Mesothelial cell of epicardium (in vitro differentiated cells): ENCODE measurements around the gene ATP6V0C. TPM values are rescaled to one million over a fixed set of nuclear protein-coding genes. Genes with fewer than 3 reads are reported as not detected.
A peak's percentile ranks its signal among the peaks of the same experiment; 100 is the strongest.

Source experiments
- DNase-seq, 2 experiments: peaks; one replicate each; pipeline ENCODE4 v3.0.0; 2021; ENCODE audit warnings: low spot score in 2 of 2; ENCODE audit not compliant: unreplicated experiment in 2 of 2
- H3K27ac Mint-ChIP-seq: 2 replicates; pipeline ENCODE4 v1.8.0; 2021; ENCODE audit warnings: mixed read lengths
- H3K27me3 Mint-ChIP-seq: 2 replicates; pipeline ENCODE4 v1.8.0; 2021; ENCODE audit warnings: low read depth, mixed read lengths
- H3K36me3 Mint-ChIP-seq: 2 replicates; pipeline ENCODE4 v1.8.0; 2021; ENCODE audit warnings: mixed read lengths
- H3K4me1 Mint-ChIP-seq: 2 replicates; pipeline ENCODE4 v1.8.0; 2021; ENCODE audit warnings: mixed read lengths
- H3K4me3 Mint-ChIP-seq: 2 replicates; pipeline ENCODE4 v1.8.0; 2021; ENCODE audit warnings: mild to moderate bottlenecking, moderate library complexity, mixed read lengths
- H3K9me3 Mint-ChIP-seq: 2 replicates; pipeline ENCODE4 v1.8.0; 2021; ENCODE audit warnings: mixed read lengths
- total RNA-seq: library from RNA; stranded (reverse); gene quantifications from 3 replicates; pipeline ENCODE4 v1.2.1, GENCODE V29; 2021
- TF ChIP-seq, protein P1 (sequence below): fragments of 200-600 bp; sonication (generic); IDR thresholded peaks from one replicate; pipeline ENCODE4 v1.5.0; 2021; ENCODE audit warnings: antibody characterized with exemption; ENCODE audit not compliant: unreplicated experiment

The ATP6V0C gene
- total RNA-seq, 1 donor from 2014 or later = 143 TPM

DNA sequence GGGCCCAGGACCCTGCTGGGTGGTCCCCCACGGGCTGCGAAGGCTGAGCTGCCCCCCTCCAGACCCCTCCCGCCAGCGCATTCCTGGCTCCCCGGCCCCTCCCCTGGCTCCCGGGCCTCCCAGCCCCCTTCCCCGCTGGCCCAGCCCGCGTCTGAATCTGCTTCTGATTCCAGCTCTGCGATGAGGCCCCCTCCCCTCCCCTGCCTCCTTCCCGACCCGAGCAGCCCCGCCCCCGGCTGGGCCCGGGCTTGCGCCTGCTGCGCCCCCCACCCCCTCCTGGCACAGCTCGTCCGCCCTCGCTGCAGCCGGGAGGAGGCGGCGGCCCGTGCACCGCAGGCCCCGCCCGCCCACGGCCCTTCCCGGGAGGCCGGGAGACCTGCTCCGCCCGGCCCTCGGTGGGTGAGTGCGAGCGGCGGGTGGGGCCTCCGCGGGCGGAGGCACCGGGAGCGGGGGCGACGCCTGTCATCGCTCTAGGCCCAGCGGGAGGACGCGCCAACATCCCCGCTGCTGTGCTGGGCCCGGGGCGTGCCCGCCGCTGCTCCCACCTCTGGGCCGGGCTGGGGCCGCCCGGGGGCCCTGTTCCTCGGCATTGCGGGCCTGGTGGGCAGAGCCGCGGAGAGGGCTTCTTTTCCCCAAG lies 42.6 kb upstream of the ATP6V0C start, which contains the start of gene NTN3:
TSS of gene NTN3 (plus strand) at position 282 of the 637 bp plus-strand sequence. CDS start 405 bp downstream, outside the sequence.
- Mint-ChIP-seq H3K4me3 (peak within 1 kb of the TSS; percentile 49), H3K4me1 (peaks cover 31% of the 10 kb centered on the region), H3K9me3 (no peaks in the 10 kb centered on the region), H3K27ac (peak within 1 kb of the TSS; percentile 25), H3K36me3 (no peaks in the 10 kb centered on the region), H3K27me3 (no peaks in the 10 kb centered on the region)
- TF ChIP-seq, protein P1, sequence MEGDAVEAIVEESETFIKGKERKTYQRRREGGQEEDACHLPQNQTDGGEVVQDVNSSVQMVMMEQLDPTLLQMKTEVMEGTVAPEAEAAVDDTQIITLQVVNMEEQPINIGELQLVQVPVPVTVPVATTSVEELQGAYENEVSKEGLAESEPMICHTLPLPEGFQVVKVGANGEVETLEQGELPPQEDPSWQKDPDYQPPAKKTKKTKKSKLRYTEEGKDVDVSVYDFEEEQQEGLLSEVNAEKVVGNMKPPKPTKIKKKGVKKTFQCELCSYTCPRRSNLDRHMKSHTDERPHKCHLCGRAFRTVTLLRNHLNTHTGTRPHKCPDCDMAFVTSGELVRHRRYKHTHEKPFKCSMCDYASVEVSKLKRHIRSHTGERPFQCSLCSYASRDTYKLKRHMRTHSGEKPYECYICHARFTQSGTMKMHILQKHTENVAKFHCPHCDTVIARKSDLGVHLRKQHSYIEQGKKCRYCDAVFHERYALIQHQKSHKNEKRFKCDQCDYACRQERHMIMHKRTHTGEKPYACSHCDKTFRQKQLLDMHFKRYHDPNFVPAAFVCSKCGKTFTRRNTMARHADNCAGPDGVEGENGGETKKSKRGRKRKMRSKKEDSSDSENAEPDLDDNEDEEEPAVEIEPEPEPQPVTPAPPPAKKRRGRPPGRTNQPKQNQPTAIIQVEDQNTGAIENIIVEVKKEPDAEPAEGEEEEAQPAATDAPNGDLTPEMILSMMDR = no peak
- peak; percentile 71 to 78 for DNase-seq

DNA sequence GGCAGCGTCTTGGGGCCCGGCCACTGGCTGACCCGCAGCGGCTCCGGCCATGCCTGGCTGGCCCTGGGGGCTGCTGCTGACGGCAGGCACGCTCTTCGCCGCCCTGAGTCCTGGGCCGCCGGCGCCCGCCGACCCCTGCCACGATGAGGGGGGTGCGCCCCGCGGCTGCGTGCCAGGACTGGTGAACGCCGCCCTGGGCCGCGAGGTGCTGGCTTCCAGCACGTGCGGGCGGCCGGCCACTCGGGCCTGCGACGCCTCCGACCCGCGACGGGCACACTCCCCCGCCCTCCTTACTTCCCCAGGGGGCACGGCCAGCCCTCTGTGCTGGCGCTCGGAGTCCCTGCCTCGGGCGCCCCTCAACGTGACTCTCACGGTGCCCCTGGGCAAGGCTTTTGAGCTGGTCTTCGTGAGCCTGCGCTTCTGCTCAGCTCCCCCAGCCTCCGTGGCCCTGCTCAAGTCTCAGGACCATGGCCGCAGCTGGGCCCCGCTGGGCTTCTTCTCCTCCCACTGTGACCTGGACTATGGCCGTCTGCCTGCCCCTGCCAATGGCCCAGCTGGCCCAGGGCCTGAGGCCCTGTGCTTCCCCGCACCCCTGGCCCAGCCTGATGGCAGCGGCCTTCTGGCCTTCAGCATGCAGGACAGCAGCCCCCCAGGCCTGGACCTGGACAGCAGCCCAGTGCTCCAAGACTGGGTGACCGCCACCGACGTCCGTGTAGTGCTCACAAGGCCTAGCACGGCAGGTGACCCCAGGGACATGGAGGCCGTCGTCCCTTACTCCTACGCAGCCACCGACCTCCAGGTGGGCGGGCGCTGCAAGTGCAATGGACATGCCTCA lies 41.9 kb upstream of the ATP6V0C start:
- H3K27ac Mint-ChIP-seq = no peak overlapping the region
- H3K27me3 Mint-ChIP-seq = no peaks in the 10 kb centered on the region
- TF ChIP-seq, protein P1 = no peak
- H3K9me3 Mint-ChIP-seq = no peaks in the 10 kb centered on the region
- H3K4me3 Mint-ChIP-seq = peak overlapping the region; percentile 49
- H3K4me1 Mint-ChIP-seq = peaks cover 32% of the 10 kb centered on the region
- no peaks in the 10 kb centered on the region for H3K36me3 Mint-ChIP-seq
- peak in 1 of 2 experiments; percentile 15 for DNase-seq

DNA sequence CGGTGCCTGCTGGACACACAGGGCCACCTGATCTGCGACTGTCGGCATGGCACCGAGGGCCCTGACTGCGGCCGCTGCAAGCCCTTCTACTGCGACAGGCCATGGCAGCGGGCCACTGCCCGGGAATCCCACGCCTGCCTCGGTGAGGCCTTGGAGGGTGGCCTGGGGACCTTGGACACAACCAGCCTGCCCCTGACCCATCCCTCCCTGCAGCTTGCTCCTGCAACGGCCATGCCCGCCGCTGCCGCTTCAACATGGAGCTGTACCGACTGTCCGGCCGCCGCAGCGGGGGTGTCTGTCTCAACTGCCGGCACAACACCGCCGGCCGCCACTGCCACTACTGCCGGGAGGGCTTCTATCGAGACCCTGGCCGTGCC lies 41.3 kb upstream of the ATP6V0C start:
- Mint-ChIP-seq H3K36me3 (no peaks in the 10 kb centered on the region), H3K27me3 (peaks cover under 1% of the 10 kb centered on the region), H3K27ac (no peak overlapping the region), H3K9me3 (no peaks in the 10 kb centered on the region), H3K4me1 (peaks cover 33% of the 10 kb centered on the region), H3K4me3 (peak overlapping the region; percentile 67)
- TF ChIP-seq, protein P1 = no peak
- DNase-seq = no peak

DNA sequence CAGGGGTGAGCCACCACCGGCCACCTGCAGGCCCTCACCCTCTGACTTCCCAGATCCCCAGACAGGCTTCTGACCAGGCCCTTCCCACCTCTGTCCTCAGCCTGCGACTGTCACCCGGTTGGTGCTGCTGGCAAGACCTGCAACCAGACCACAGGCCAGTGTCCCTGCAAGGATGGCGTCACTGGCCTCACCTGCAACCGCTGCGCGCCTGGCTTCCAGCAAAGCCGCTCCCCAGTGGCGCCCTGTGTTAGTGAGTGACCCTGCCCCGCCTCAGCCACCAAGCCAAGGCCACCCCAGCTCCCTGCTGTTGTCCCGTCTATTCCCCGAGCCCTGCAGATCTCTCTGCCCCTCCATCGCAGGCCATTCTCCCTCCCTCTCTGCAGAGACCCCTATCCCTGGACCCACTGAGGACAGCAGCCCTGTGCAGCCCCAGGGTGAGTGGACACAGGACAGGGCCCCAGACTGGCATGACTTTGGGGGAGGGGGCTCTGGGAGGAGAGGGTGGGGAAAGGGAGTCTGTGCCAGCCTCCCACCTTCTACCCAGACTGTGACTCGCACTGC lies 40.8 kb upstream of the ATP6V0C start:
- Mint-ChIP-seq H3K4me3 (peak overlapping the region; percentile 67), H3K27ac (no peak overlapping the region), H3K9me3 (no peaks in the 10 kb centered on the region), H3K4me1 (peaks cover 38% of the 10 kb centered on the region), H3K36me3 (no peaks in the 10 kb centered on the region), H3K27me3 (peaks cover 3% of the 10 kb centered on the region)
- TF ChIP-seq, protein P1 = no peak
- no peak for DNase-seq

DNA sequence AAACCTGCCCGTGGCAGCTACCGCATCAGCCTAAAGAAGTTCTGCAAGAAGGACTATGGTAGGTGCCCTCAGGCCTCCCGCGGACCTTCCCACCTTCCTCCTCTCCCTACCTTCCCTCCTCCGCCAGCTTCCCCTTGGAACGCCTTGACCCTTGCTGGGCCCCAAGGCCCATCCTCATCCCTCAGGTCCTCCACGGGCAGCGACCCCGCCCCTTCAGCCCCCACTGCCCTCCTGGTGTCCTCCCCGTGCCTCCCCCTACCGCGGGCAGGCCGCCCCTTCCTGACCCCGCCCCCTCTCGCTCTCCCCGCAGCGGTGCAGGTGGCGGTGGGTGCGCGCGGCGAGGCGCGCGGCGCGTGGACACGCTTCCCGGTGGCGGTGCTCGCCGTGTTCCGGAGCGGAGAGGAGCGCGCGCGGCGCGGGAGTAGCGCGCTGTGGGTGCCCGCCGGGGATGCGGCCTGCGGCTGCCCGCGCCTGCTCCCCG lies 40.3 kb upstream of the ATP6V0C start:
- Mint-ChIP-seq H3K27ac (no peak overlapping the region), H3K27me3 (peaks cover 3% of the 10 kb centered on the region), H3K36me3 (no peaks in the 10 kb centered on the region), H3K4me3 (peak overlapping the region; percentile 67), H3K9me3 (no peaks in the 10 kb centered on the region), H3K4me1 (peaks cover 37% of the 10 kb centered on the region)
- DNase-seq = no peak
- TF ChIP-seq, protein P1 = no peak
